Prostate gland (tissue), 2 donors: Measurements from ENCODE around the gene RTN4R.

Source experiments
- CTCF ChIP-seq, 4 experiments: fragments of 200-600 bp in 2 of 4; fragments of 450-650 bp in 2 of 4; sonication (generic) in 2 of 4; IDR thresholded peaks; 1 replicate in 3 of 4; 2 replicates in 1 of 4; pipeline ENCODE4 v1.5.1; 2016 to 2019; ENCODE audit warnings: antibody characterized with exemption in 4 of 4, mild to moderate bottlenecking in 2 of 4, moderate library complexity in 2 of 4
- POLR2A ChIP-seq: fragments of 450-650 bp; IDR thresholded peaks from one replicate; pipeline ENCODE4 v1.6.1; 2016; ENCODE audit warnings: antibody characterized with exemption, mild to moderate bottlenecking
- POLR2AphosphoS5 ChIP-seq: sonication (generic); formaldehyde crosslinking; IDR thresholded peaks from one replicate; pipeline ENCODE4 v1.6.1; 2017; ENCODE audit warnings: antibody characterized with exemption

GRCh38 chr22:20228055-20228938, 39.8 kb downstream of the RTN4R start:
- TF ChIP-seq CTCF (IDR thresholded peaks at IDR 0.05): no peak
- no peak for TF ChIP-seq POLR2AphosphoS5
- no peak for TF ChIP-seq POLR2A
